Keratinocyte (primary cell): ENCODE measurements around the gene FAM110A. TPM values are rescaled to one million over a fixed set of nuclear protein-coding genes. Genes with fewer than 3 reads are reported as not detected.
A peak's percentile ranks its signal among the peaks of the same experiment; 100 is the strongest.

Source experiments
- DNase-seq: peaks from one replicate; pipeline ENCODE4 v3.0.0-alpha.2; 2011; ENCODE audit warnings: low read depth, missing footprints, low spot score
- FAIRE-seq: peaks from 2 replicates; lab custom pipeline; 2011; peaks lifted over from hg19 to GRCh38; lab: Jason Lieb, UNC
- H2AFZ ChIP-seq: 2 replicates; pipeline ENCODE4 v1.6.0; 2012; ENCODE audit warnings: low read length, control low read depth, inconsistent platforms; ENCODE audit not compliant: control insufficient read depth
- H3K27ac ChIP-seq: 2 replicates; pipeline ENCODE4 v1.5.1; 2011; ENCODE audit warnings: low read length; ENCODE audit not compliant: control insufficient read depth, insufficient read depth
- H3K27me3 ChIP-seq: 3 replicates; pipeline ENCODE4 v1.6.0; 2011; ENCODE audit warnings: low read length; ENCODE audit not compliant: control insufficient read depth, insufficient read depth; ENCODE audit errors: extremely low read depth
- H3K36me3 ChIP-seq, 2 experiments: 2 replicates in 1 of 2; 3 replicates in 1 of 2; pipeline ENCODE4 v1.5.1; 2011; ENCODE audit warnings: low read length in 2 of 2, mild to moderate bottlenecking in 1 of 2; ENCODE audit not compliant: control insufficient read depth in 2 of 2, insufficient read depth in 2 of 2; ENCODE audit errors: extremely low read depth in 1 of 2
- H3K4me1 ChIP-seq: 3 replicates; pipeline ENCODE4 v1.5.1; 2011; ENCODE audit warnings: low read length; ENCODE audit not compliant: control insufficient read depth, insufficient read depth; ENCODE audit errors: extremely low read depth
- H3K4me2 ChIP-seq: 3 replicates; pipeline ENCODE4 v1.6.0; 2011; ENCODE audit warnings: low read depth, low read length; ENCODE audit not compliant: control insufficient read depth, insufficient read depth; ENCODE audit errors: extremely low read depth
- H3K4me3 ChIP-seq, 3 experiments: fragments of 200-600 bp in 1 of 3; sonication (generic) in 1 of 3; 2 replicates in 2 of 3; 3 replicates in 1 of 3; pipeline ENCODE4 v1.5.1; 2011 to 2016; ENCODE audit warnings: low read length in 3 of 3, mild to moderate bottlenecking in 3 of 3, control low read depth in 2 of 3, inconsistent platforms in 1 of 3, low read depth in 1 of 3, mixed read lengths in 1 of 3, mixed run types in 1 of 3, moderate library complexity in 1 of 3; ENCODE audit not compliant: control insufficient read depth in 2 of 3, insufficient read depth in 2 of 3; ENCODE audit errors: extremely low read depth in 1 of 3
- H3K79me2 ChIP-seq: 2 replicates; pipeline ENCODE4 v1.6.0; 2012; ENCODE audit warnings: low read length; ENCODE audit not compliant: control insufficient read depth, insufficient read depth
- H3K9ac ChIP-seq: 3 replicates; pipeline ENCODE4 v1.6.0; 2011; ENCODE audit warnings: low read length; ENCODE audit not compliant: control insufficient read depth, insufficient read depth; ENCODE audit errors: extremely low read depth
- H3K9me1 ChIP-seq: 3 replicates; pipeline ENCODE4 v1.6.0; 2011; ENCODE audit warnings: low read length; ENCODE audit not compliant: control insufficient read depth, insufficient read depth; ENCODE audit errors: extremely low read depth
- H3K9me3 ChIP-seq: 2 replicates; pipeline ENCODE4 v1.5.1; 2012; ENCODE audit warnings: low read depth, low read length; ENCODE audit not compliant: control insufficient read depth
- H4K20me1 ChIP-seq: 3 replicates; pipeline ENCODE4 v1.6.0; 2011; ENCODE audit warnings: low read length; ENCODE audit not compliant: control insufficient read depth, insufficient read depth; ENCODE audit errors: extremely low read depth
- EZH2 ChIP-seq: IDR thresholded peaks from one replicate; pipeline ENCODE4 v1.6.1; 2012; ENCODE audit warnings: inconsistent platforms, mild to moderate bottlenecking, low read length, moderate library complexity
- dilution Hi-C: fragments of 300-500 bp; cut with MboI; formaldehyde crosslinking; loops from one replicate; pipeline ENCODE4 v1.7.0; 2020; ENCODE audit warnings: low sequenced_read_pairs; ENCODE audit not compliant: extremely low pct_ligation_motif_present
- polyA plus RNA-seq, 5 experiments: library from polyadenylated mRNA; depleted of rRNA in 3 of 5; stranded (reverse) in 3 of 5; stranded (forward) in 1 of 5; unstranded in 1 of 5; fragments of >200 nt; gene quantifications; 1 replicate in 1 of 5; 2 replicates in 3 of 5; 3 replicates in 1 of 5; pipeline versions ENCODE4 v1.2.1 to v1.2.3, GENCODE V29; 2011 to 2012; ENCODE audit warnings: missing spikeins in 2 of 5, low read depth in 1 of 5, low replicate concordance in 1 of 5
- TF ChIP-seq, protein P1 (sequence below), 3 experiments: IDR thresholded peaks in 1 of 3; conservative IDR thresholded peaks in 1 of 3; optimal IDR thresholded peaks in 1 of 3; 2 replicates in 2 of 3; 3 replicates in 1 of 3; pipeline versions ENCODE3 to v1.5.1; 2011; ENCODE audit warnings: low read length in 3 of 3, mild to moderate bottlenecking in 3 of 3, moderate library complexity in 2 of 3, control low read depth in 1 of 3, inconsistent platforms in 1 of 3; ENCODE audit not compliant: insufficient read depth in 2 of 3; ENCODE audit errors: extremely low read depth in 1 of 3

Gene FAM110A
- polyA plus RNA-seq, 1 donor (not counting 4 experiments of a cell fraction or from before 2014, with no cell fraction given): 12.3 TPM

DNA sequence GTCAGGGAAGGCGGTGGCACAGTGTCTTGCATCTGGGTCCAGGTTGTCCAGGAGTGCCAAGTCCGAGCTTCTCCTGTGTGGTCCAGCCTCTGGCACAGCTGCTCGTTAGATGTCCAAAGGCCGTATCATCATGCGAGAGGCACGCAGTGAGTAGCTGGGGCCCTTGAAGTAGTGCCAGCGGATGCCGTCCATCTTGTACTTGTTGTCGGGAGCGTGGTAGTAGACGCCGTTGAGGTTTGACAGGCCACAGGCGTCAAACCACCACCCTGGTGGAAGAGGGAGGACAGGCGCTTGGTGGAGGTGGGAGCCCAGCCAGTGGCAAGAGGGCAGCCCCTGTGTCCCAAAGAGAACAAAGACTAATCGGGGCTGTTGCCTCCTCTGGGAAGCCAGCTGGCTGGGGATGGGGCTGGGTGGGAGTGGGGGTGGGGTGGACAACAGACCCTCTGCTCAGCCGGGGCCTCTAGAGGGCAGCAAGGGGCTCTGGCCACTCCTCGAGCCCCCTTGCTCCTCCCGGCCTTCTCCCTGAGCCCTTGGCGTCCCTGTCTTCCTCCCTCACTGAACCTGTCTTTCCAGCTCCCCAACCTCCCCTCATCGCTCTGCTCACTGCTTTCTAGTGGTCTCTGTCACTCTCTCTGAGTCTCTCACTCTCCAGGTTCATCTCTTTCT, 39.5 kb downstream of the FAM110A start:
- Histone ChIP-seq H3K79me2 (no peaks in the 10 kb centered on the region), H3K27me3 (peaks cover 10% of the 10 kb centered on the region), H3K4me3 (no peak overlapping the region), H2AFZ (no peak overlapping the region), H3K4me2 (no peak overlapping the region), H3K9me1 (no peaks in the 10 kb centered on the region), H3K27ac (no peak overlapping the region), H3K36me3 (no peaks in the 10 kb centered on the region), H3K4me1 (peaks cover 7% of the 10 kb centered on the region), H3K9me3 (no peaks in the 10 kb centered on the region), H4K20me1 (peaks cover 2% of the 10 kb centered on the region), H3K9ac (no peak overlapping the region)
- TF ChIP-seq EZH2: no peak
- TF ChIP-seq, protein P1, sequence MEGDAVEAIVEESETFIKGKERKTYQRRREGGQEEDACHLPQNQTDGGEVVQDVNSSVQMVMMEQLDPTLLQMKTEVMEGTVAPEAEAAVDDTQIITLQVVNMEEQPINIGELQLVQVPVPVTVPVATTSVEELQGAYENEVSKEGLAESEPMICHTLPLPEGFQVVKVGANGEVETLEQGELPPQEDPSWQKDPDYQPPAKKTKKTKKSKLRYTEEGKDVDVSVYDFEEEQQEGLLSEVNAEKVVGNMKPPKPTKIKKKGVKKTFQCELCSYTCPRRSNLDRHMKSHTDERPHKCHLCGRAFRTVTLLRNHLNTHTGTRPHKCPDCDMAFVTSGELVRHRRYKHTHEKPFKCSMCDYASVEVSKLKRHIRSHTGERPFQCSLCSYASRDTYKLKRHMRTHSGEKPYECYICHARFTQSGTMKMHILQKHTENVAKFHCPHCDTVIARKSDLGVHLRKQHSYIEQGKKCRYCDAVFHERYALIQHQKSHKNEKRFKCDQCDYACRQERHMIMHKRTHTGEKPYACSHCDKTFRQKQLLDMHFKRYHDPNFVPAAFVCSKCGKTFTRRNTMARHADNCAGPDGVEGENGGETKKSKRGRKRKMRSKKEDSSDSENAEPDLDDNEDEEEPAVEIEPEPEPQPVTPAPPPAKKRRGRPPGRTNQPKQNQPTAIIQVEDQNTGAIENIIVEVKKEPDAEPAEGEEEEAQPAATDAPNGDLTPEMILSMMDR (optimal IDR thresholded peaks at IDR 0.05 in 1 of 3, IDR thresholded peaks at IDR 0.05 in 1 of 3, conservative IDR thresholded peaks at IDR 0.05 in 1 of 3; ENCODE audit: extremely low read depth in 1 of 3, insufficient read depth in 2 of 3, low read length in 3 of 3): peak in 1 of 3 experiments; percentile 12
- DNase-seq (no peak), FAIRE-seq (no peak)
- dilution Hi-C loops: no loop called here

GRCh38 chr20:873875-874607, 40.5 kb downstream of the FAM110A start:
- Histone ChIP-seq H3K27me3 (peaks cover 10% of the 10 kb centered on the region), H3K9ac (no peak overlapping the region), H3K27ac (no peak overlapping the region), H3K36me3 (no peaks in the 10 kb centered on the region), H2AFZ (no peak overlapping the region), H3K9me3 (no peaks in the 10 kb centered on the region), H3K4me1 (peaks cover 7% of the 10 kb centered on the region), H3K9me1 (no peaks in the 10 kb centered on the region), H4K20me1 (peaks cover 2% of the 10 kb centered on the region), H3K4me3 (no peak overlapping the region), H3K4me2 (no peak overlapping the region), H3K79me2 (no peaks in the 10 kb centered on the region)
- DNase-seq (no peak), FAIRE-seq (no peak)
- TF ChIP-seq EZH2: no peak
- dilution Hi-C loops: no loop called here
